HG03469 (cell line): ENCODE measurements around the gene MARCHF2.
"Not testable (repeated sequence)": the region's sequence is repeated elsewhere in the genome, so short reads cannot be mapped to it uniquely, and the experiment has no call there.

Experiments
- ATAC-seq: cut with Tn5 transposase; IDR thresholded peaks from one replicate; pipeline ENCODE4 v1.9.1; 2021; ENCODE audit warnings: mild to moderate bottlenecking, moderate library complexity, moderate number of reproducible peaks; ENCODE audit not compliant: unreplicated experiment

The MARCHF2 gene

DNA sequence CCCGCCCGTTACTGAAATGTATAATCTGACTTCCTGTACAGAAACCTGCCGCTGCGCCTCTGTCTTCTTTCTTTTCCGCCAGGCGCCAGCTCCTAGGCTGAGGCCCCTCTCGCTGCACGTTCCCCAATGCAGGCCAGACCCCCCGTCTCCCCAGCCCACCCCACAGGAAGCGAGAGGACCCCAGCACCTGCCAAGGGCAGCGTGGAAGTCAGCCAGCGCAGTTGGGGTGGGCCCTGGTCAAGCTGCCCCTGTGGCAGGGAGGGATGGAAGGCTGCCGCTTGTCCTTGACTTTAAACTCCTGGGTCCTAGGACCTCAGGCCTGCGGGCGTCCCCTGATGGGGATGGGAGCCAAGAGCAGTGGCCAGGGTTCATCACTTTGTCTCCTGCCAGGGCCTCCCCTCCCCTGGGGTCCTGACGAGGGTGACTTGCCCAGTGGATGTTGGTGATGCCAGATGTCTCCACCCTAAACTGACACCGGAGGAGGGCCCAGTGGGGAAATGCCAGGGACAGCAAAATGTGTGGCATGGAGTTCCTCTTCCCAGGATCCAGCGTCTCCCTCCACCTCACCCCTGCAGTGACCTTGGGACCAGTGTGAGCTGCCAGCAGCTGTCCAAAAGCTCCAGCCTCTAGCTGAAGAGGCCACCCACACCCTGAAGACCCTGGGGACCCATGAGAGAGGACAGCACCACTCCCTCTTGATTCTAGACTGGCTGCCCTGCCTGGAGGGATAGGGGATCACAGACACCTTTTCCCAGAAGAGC lies 8.5 kb upstream of the MARCHF2 start:
- no peak for ATAC-seq

GRCh38 chr19:8410718-8411117 lies 2.4 kb upstream of the MARCHF2 start:
- not testable (repeated sequence) for ATAC-seq

- no peak for ATAC-seq
Observed at GRCh38 chr19:8413629-8413995, 507 bp downstream of the MARCHF2 start.

DNA sequence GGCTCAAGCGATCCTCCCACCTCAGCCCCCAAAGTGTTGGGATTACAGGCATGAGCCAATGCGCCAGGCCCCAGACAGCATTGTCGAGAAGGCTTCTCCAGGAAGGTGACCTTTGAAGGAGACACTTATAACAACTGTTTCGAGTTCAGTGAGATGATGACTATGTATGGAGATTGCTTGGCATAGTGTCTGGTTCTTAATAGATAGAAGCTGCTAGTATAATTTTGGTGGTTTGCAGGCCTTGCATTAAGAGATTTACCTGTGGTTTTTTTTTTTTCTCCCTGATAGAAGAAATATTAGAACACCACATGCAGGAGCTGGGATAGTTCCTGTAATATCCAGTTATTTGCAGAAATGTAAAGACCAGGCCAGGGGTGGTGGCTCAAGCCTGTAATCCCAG lies 3.7 kb downstream of the MARCHF2 start:
- no peak for ATAC-seq

- no peak for ATAC-seq
Observed at GRCh38 chr19:8421484-8422461, 8.7 kb downstream of the MARCHF2 start.

DNA sequence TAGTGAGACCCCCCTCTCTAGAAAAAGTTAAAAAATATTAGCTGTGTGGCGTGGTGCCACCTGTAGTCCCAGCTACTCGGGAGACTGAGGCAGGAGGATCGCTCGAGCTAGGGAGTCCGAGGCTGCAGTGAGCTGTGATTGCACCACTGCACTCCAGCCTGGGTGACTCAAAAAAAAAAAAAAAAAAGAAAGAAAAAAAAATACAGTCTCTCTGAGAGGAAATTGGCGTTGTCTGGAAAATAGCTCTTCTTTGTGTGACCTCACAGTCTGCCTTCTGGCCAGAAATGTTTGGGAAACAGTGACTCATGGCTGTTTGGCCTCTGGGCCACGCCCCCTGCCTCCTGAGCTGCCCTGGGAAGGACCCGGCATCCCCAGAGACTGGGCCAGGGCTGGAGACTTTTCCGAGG lies 10.7 kb downstream of the MARCHF2 start:
- no peak for ATAC-seq

GRCh38 chr19:8425331-8425730 lies 12.2 kb downstream of the MARCHF2 start:
- ATAC-seq, result not testable (repeated sequence)

DNA sequence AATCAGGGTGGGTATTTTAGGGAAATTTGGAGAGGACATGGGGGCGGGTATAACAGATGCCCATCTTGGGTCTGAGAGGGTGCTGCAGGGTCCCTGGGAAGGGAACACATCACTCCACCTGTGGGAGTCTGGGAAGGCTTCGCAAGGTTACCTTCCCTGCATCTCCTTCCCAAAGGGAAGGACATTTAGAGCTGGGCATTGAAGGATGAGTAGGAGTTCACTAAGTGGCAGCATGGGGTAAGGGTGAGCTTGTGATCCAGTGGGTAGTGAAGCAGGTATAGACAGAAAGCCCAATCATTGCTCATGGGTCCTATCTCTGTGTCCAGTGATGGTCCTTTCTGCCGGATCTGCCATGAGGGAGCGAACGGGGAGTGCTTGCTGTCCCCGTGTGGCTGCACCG lies 13.2 kb downstream of the MARCHF2 start:
- ATAC-seq, result no peak

GRCh38 chr19:8429044-8429443 lies 15.9 kb downstream of the MARCHF2 start:
- no peak for ATAC-seq

DNA sequence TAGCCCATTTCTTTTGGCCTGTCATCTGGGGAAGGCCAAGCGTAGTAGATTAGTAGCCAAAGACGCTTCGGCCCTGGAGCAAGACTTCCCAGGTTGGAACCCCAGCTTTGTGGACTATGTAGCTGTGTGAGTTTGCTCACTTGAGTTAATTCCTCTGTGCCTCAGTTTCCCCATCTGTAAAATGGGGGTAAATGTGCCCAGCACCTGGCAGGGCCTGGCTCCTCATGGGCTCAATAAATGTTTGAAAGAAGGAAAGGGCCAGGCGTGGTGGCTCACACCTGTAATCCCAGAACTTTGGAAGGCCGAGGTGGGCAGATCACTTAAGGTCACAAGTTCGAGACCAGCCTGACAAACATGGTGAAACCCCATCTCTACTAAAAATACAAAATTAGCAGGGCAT lies 16.7 kb downstream of the MARCHF2 start:
- no peak for ATAC-seq

- ATAC-seq, result no peak
Observed at GRCh38 chr19:8430650-8431049, 17.5 kb downstream of the MARCHF2 start.

DNA sequence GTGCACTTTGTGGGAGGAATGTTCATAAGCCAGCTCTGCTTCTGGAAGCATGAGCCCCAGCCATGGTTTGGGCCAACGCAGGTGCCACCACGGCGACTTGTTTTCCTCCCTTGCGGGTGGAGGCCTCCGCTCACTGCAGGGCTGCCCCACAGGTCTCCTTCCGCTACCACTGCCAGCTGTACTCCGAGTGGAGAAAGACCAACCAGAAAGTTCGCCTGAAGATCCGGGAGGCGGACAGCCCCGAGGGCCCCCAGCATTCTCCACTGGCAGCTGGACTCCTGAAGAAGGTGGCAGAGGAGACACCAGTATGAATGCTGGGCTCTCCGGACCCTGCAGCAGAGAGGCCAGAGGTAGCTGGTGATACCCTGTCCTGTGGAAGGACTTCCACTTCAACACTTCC lies 25.1 kb downstream of the MARCHF2 start:
- ATAC-seq, result no peak

- ATAC-seq, result no peak
Observed at GRCh38 chr19:8441725-8442544, 28.8 kb downstream of the MARCHF2 start.

DNA sequence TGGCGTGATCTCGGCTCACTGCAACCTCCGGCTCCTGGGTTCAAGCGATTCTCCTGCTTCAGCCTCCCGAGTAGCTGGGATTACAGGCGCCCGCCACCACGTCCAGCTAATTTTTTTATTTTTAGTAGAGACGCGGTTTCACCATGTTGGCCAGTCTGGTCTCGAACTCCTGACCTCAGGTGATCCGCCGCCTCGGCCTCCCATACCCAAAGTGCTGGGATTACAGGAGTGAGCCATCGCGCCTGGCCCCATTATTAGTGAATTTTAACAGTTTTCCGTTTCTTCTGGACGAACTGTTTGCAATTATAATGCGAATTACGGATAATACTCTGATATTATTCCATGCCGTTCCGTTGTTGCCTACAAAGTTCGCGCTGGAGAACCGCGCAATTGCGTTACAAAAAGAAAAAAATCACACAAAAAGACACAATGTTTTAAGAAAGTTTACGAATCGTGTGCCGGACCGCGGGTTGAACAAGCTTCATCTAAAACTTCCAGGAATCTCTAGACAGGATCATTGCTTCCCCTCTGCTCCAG lies 31.1 kb downstream of the MARCHF2 start:
- not testable (repeated sequence) for ATAC-seq

DNA sequence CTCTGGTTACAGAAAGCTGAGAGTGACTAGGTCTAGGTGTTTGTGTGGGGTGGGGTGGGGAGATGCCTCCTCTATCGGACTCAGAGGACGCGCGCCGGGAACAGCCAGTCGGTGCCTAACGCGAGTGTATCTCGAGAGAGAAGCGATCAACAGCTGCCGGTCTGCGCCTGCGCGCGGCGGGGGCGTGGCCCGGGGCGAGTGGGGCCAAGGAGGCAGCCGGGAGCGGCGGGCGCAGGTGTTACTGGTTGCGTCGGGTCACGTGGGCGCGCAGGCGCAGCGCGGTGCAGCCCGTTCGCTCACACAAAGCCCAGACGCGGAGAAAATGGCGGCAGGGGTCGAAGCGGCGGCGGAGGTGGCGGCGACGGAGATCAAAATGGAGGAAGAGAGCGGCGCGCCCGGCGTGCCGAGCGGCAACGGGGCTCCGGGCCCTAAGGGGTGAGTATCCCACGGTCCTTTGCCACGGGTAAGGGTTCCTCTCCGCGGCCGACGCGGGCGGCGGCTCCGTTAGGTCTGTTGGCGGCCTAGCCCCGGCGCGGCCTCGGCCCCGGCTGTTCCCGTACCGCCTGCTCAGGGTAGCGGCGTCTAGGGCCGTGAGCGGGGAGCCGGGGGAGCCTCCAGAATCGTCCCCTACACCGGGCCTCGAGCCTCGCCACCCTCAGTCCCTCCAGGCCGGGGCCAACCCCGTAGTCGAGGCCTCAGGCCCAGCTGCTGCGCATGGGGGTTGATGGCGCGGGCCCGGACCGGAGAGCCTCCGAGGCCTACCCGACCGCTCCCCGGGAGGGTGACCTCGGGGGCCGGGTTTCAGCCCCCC lies 31.8 kb downstream of the MARCHF2 start, which contains the start of gene HNRNPM:
HNRNPM (plus strand) TSS at position 299 of the 811 bp plus-strand sequence; CDS start at position 323, 24 bp downstream.
- ATAC-seq, result peak; percentile 61

DNA sequence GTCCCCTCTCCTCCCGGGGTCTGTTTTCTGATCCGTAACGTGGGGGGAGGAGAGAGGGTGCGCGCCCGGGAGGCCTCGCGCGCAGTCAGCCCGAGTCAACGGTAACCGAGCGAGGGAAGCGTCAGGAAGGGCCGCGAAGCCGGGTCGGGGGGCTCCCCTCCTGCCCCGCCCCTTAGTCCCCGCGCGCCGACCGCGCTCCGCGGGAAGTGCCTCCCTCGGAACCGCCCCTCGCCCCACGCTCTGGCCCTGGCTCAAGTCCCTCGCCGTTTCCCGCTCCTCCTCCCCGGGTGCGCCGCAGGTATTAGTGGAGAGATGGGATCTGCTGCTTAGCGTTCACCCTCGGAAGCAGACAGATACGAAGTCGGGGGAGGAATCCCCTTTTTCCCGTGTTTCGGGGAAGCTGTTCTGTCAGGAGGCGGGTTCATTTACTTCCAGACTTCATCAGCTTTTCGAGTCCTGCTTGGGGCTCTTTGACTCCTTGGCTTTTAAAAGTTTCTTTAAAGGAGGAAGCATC lies 32.4 kb downstream of the MARCHF2 start:
- ATAC-seq, result no peak

DNA sequence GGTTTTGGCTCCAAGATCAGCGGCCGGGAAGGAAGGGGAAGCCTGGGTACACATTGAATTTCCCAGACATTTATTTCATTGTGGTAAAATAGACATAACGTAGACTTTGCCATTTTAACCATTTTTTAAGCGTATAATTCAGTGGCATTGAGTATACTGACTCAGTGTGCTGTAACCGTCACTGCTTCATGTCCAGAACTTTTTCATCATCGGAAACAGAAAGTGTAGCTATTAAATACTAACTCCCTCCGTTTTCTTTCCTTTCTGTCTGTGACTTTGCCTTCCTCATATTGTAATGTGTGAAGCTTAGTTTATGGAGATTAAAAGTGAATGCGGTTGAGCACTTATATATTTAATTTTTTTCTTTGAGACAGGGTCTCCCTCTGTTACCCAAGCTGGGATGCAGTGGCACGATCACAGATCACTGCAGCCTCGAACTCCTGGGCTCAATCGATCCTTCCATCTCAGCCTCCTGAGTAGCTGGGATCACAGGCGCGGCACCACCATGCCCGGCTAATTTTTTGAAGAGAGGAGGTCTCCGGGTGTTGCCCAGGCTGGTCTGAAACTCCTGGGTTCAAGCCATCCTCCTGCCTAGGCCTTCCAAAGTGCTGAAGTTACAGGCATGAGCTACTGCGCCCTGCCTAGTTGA lies 33.1 kb downstream of the MARCHF2 start:
- no peak for ATAC-seq

DNA sequence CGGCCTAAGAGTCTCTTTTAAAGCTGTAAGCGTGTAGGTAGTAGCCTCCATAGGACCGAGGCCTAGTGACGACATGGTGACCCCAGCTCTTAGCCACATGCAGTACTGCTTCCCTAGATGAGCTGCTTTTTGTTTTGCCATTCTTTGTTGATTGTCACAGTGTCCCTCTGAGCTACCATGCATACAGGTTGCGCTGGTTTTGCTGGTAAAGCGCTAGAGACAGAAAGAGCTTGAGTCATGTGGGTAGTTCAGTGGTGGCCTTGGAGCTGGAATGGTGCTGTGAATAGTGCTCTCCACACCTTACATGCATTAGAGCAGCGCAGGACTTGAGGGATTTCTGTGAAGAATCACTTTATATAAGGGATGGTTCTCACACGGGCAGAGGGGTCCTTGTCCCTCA lies 36.7 kb downstream of the MARCHF2 start:
- ATAC-seq, result no peak

DNA sequence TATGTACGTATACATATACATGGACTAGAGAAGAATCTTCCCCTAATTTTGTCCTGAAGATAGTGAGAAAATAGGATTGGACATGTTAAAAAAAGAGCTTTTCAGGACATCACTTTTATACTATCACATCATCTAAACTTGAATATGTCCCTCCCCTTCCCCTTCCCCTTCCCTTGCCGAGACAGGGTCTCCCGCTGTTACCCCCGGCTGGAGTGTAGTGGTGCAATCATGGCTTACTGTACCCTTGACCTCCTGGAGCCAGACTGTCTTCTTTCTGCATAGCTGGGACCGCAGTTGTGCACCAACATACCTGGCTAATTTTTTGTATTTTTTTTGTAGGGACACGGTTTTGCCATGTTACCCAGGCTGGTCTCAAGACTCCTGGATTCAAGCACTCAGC lies 38.3 kb downstream of the MARCHF2 start:
- no peak for ATAC-seq
